IMR-90 (cell line): ENCODE measurements around the gene PTPRH. TPM values are rescaled to one million over a fixed set of nuclear protein-coding genes. Genes with fewer than 3 reads are reported as not detected.

Experiments
- ATAC-seq: fragments of 200-7000 bp; cut with Tn5 transposase; 2 replicates; pipeline ENCODE4 v1.9.1; 2020; ENCODE audit warnings: low read depth, mild to moderate bottlenecking, moderate library complexity
- BruUV-seq: library from RNA; stranded (reverse); fragments of 400-500 nt; replicated peaks from 2 replicates; lab custom pipeline; 2021; lab: Mats Ljungman, UMichigan
- CTCF ChIA-PET: fragments of 300-600 bp; formaldehyde crosslinking; extraction: SDS; loops from one replicate; lab custom pipeline; 2021; ENCODE audit warnings: antibody characterized with exemption; lab: Yijun Ruan, JAX
- POLR2A ChIA-PET: fragments of 300-600 bp; sonication (Branson Sonifier 250); formaldehyde crosslinking; loops from one replicate; lab custom pipeline; 2022; ENCODE audit warnings: antibody characterized with exemption; ENCODE audit not compliant: unreplicated experiment; lab: Charles Lee
- DNase-seq: peaks from one replicate; pipeline ENCODE4 v3.0.0; 2013
- H2AFZ ChIP-seq: replicated peaks from 2 replicates; pipeline ENCODE3; 2013; ENCODE audit warnings: low read length, mild to moderate bottlenecking; ENCODE audit not compliant: poor library complexity
- H2AK5ac ChIP-seq: 2 replicates; pipeline ENCODE4 v1.6.1; 2013; ENCODE audit warnings: low read depth, low read length, inconsistent platforms
- H2AK9ac ChIP-seq: replicated peaks from 2 replicates; pipeline ENCODE3; 2013; ENCODE audit warnings: mild to moderate bottlenecking, low read depth, low read length, moderate library complexity; ENCODE audit not compliant: poor library complexity
- H2BK120ac ChIP-seq: 2 replicates; pipeline ENCODE4 v1.6.1; 2013; ENCODE audit warnings: low read depth, low read length, inconsistent platforms
- H2BK15ac ChIP-seq: 3 replicates; pipeline ENCODE4 v1.6.1; 2013; ENCODE audit warnings: low read depth, low read length, inconsistent platforms
- H2BK20ac ChIP-seq: 2 replicates; pipeline ENCODE4 v1.6.1; 2013; ENCODE audit warnings: low read depth, mild to moderate bottlenecking, inconsistent platforms, low read length, moderate library complexity
- H2BK5ac ChIP-seq: 2 replicates; pipeline ENCODE4 v1.6.1; 2013; ENCODE audit warnings: mild to moderate bottlenecking, low read depth, low read length, inconsistent platforms; ENCODE audit not compliant: poor library complexity, severe bottlenecking
- H3K14ac ChIP-seq: replicated peaks from 2 replicates; pipeline ENCODE4 v1.6.1; 2013; ENCODE audit warnings: low read depth, low read length, inconsistent platforms
- H3K18ac ChIP-seq: 2 replicates; pipeline ENCODE4 v1.6.1; 2013; ENCODE audit warnings: low read depth, low read length, control low read depth
- H3K23ac ChIP-seq: 2 replicates; pipeline ENCODE4 v1.6.1; 2013; ENCODE audit warnings: low read depth, low read length, inconsistent platforms
- H3K27ac ChIP-seq: 2 replicates; pipeline ENCODE4 v1.5.1; 2013; ENCODE audit warnings: mild to moderate bottlenecking, control low read depth, low read length; ENCODE audit not compliant: insufficient read depth
- H3K27me3 ChIP-seq: 2 replicates; pipeline ENCODE4 v1.6.1; 2013; ENCODE audit warnings: low read length; ENCODE audit not compliant: control insufficient read depth, insufficient read depth
- H3K36me3 ChIP-seq: 2 replicates; pipeline ENCODE4 v1.6.1; 2013; ENCODE audit warnings: low read length, mixed read lengths; ENCODE audit not compliant: control insufficient read depth, insufficient read depth
- H3K4ac ChIP-seq: 2 replicates; pipeline ENCODE4 v1.6.1; 2013; ENCODE audit warnings: low read depth, low read length, inconsistent platforms
- H3K4me1 ChIP-seq: 2 replicates; pipeline ENCODE4 v1.6.1; 2013; ENCODE audit warnings: low read length, mixed read lengths; ENCODE audit not compliant: control insufficient read depth, insufficient read depth
- H3K4me2 ChIP-seq: 2 replicates; pipeline ENCODE4 v1.6.1; 2013; ENCODE audit warnings: low read depth, mild to moderate bottlenecking, control low read depth, low read length, moderate library complexity
- H3K4me3 ChIP-seq: 2 replicates; pipeline ENCODE4 v1.5.1; 2013; ENCODE audit warnings: low read depth, mild to moderate bottlenecking, control low read depth, low read length, moderate library complexity; ENCODE audit not compliant: insufficient read depth
- H3K56ac ChIP-seq: 2 replicates; pipeline ENCODE4 v1.6.1; 2013; ENCODE audit warnings: low read length, inconsistent platforms; ENCODE audit not compliant: insufficient read depth; ENCODE audit errors: extremely low read depth
- H3K79me1 ChIP-seq, 2 experiments: 2 replicates each; pipeline ENCODE4 v1.6.1; 2013; ENCODE audit warnings: low read length in 2 of 2, inconsistent platforms in 1 of 2, low read depth in 1 of 2
- H3K9ac ChIP-seq: 2 replicates; pipeline ENCODE4 v1.6.1; 2013; ENCODE audit warnings: low read depth, low read length, control low read depth
- H3K9me1 ChIP-seq: 2 replicates; pipeline ENCODE4 v1.6.1; 2013; ENCODE audit warnings: low read length, inconsistent platforms; ENCODE audit not compliant: insufficient read depth
- H3K9me3 ChIP-seq: 2 replicates; pipeline ENCODE4 v1.6.1; 2013; ENCODE audit warnings: low read length; ENCODE audit not compliant: control insufficient read depth, insufficient read depth
- H4K20me1 ChIP-seq: 2 replicates; pipeline ENCODE4 v1.6.1; 2013; ENCODE audit warnings: low read length, inconsistent platforms; ENCODE audit not compliant: insufficient read depth
- H4K5ac ChIP-seq: 2 replicates; pipeline ENCODE4 v1.6.1; 2013; ENCODE audit warnings: mild to moderate bottlenecking, low read depth, low read length, control low read depth
- H4K8ac ChIP-seq, 2 experiments: 2 replicates each; pipeline ENCODE4 v1.6.1; 2013; ENCODE audit warnings: low read depth in 2 of 2, low read length in 2 of 2, control low read depth in 1 of 2, inconsistent platforms in 1 of 2
- H4K91ac ChIP-seq: 2 replicates; pipeline ENCODE4 v1.6.1; 2013; ENCODE audit warnings: low read depth, low read length, inconsistent platforms; ENCODE audit not compliant: insufficient read depth
- BHLHE40 ChIP-seq: fragments of 150-350 bp; IDR thresholded peaks from 2 replicates; pipeline ENCODE4 v1.6.1; 2016; ENCODE audit warnings: mild to moderate bottlenecking, low read depth, low read length
- CEBPB ChIP-seq: IDR thresholded peaks from 2 replicates; pipeline ENCODE4 v1.6.1; 2012; ENCODE audit warnings: low read depth, low read length, improper control_type of control experiment
- CHD1 ChIP-seq: IDR thresholded peaks from 2 replicates; pipeline ENCODE4 v1.6.1; 2012; ENCODE audit warnings: low read depth, low read length, improper control_type of control experiment
- FOS ChIP-seq: fragments of 150-350 bp; IDR thresholded peaks from 2 replicates; pipeline ENCODE4 v1.6.1; 2016; ENCODE audit warnings: low read depth, low read length
- MAFK ChIP-seq: IDR thresholded peaks from 2 replicates; pipeline ENCODE4 v1.6.1; 2012; ENCODE audit warnings: low read depth, low read length, improper control_type of control experiment
- MAZ ChIP-seq: IDR thresholded peaks from 2 replicates; pipeline ENCODE4 v1.6.1; 2012; ENCODE audit warnings: low read depth, mild to moderate bottlenecking, low read length, improper control_type of control experiment, moderate library complexity, borderline replicate concordance
- MXI1 ChIP-seq: IDR thresholded peaks from 2 replicates; pipeline ENCODE4 v1.6.1; 2012; ENCODE audit warnings: low read depth, mild to moderate bottlenecking, low read length, moderate library complexity, borderline replicate concordance
- POLR2A ChIP-seq: IDR thresholded peaks from 2 replicates; pipeline ENCODE4 v1.6.1; 2012; ENCODE audit warnings: mild to moderate bottlenecking, low read depth, low read length
- RAD21 ChIP-seq: IDR thresholded peaks from 2 replicates; pipeline ENCODE4 v1.6.1; 2012; ENCODE audit warnings: low read length, improper control_type of control experiment
- RCOR1 ChIP-seq: IDR thresholded peaks from 2 replicates; pipeline ENCODE4 v1.6.1; 2012; ENCODE audit warnings: mild to moderate bottlenecking, low read length, improper control_type of control experiment; ENCODE audit not compliant: insufficient replicate concordance
- RFX5 ChIP-seq: IDR thresholded peaks from 2 replicates; pipeline ENCODE4 v1.8.0; 2012; ENCODE audit warnings: low read depth, mild to moderate bottlenecking, low read length, moderate library complexity
- SMC3 ChIP-seq: fragments of 150-350 bp; IDR thresholded peaks from 2 replicates; pipeline ENCODE4 v1.6.1; 2016; ENCODE audit warnings: low read depth, mild to moderate bottlenecking, antibody characterized with exemption, low read length, moderate library complexity
- USF2 ChIP-seq: fragments of 150-350 bp; IDR thresholded peaks from 2 replicates; pipeline ENCODE4 v1.6.1; 2017; ENCODE audit warnings: mild to moderate bottlenecking, antibody characterized with exemption, low read length, low read depth
- WGBS, 2 experiments: methylation state at CpG; one replicate each; pipeline versions ENCODE4 v1.1.5 to v1.1.7; 2013; ENCODE audit warnings: missing lambda C conversion rate in 2 of 2; ENCODE audit not compliant: insufficient read length in 1 of 2; ENCODE audit errors: extremely low coverage in 2 of 2; 5-methylcytosine and 5-hydroxymethylcytosine counted together
- dilution Hi-C: fragments of 300-500 bp; cut with HindIII; formaldehyde crosslinking; loops from one replicate; pipeline ENCODE4 v1.14.3; 2018; ENCODE audit warnings: low sequenced_read_pairs; ENCODE audit not compliant: unreplicated experiment
- in situ Hi-C: fragments of 300-500 bp; cut with MboI; formaldehyde crosslinking; loops from 3 replicates; pipeline ENCODE4 v1.14.3; 2019; ENCODE audit warnings: low sequenced_read_pairs, inconsistent platforms, mixed read lengths
- intact Hi-C: fragments of 100-400 bp; cut with micrococcal nuclease; formaldehyde crosslinking; loops from 2 replicates; pipeline ENCODE4 v1.10.0; 2022
- polyA plus RNA-seq, 3 experiments: library from polyadenylated mRNA; depleted of rRNA; stranded (reverse); fragments of >200 nt; gene quantifications; 2 replicates each; pipeline ENCODE4 v1.2.3, GENCODE V29; 2012; ENCODE audit warnings: low replicate concordance in 1 of 3
- total RNA-seq: library from RNA; depleted of rRNA; stranded (reverse); fragments of >200 nt; gene quantifications from 2 replicates; pipeline ENCODE4 v1.2.3, GENCODE V29; 2012
- TF ChIP-seq, protein P1 (sequence below): fragments of 150-350 bp; IDR thresholded peaks from 2 replicates; pipeline ENCODE4 v1.6.1; 2016; ENCODE audit warnings: low read depth, mild to moderate bottlenecking, low read length, moderate library complexity, borderline replicate concordance

Gene PTPRH
- total and polyA plus RNA-seq, 2 of the 4 experiments (the other 2 are of a cell fraction), result 1.3 to 3.4 TPM

- TF ChIP-seq FOS (peak; percentile 95), USF2 (peak; percentile 35; the same call in 1 of the 2 replicates)
Measured at GRCh38 chr19:55216461-55217198, 7.3 kb upstream of the PTPRH start (continued).

GRCh38 chr19:55213547-55213946, 4.2 kb upstream of the PTPRH start:
- no peaks in the 10 kb centered on the region for H3K36me3 ChIP-seq
- no peaks in the 10 kb centered on the region for H3K79me1 ChIP-seq
- peaks cover 14% of the 10 kb centered on the region for H4K20me1 ChIP-seq
- no peak overlapping the region for H3K9ac ChIP-seq
- H3K23ac ChIP-seq, result no peak overlapping the region
- intact Hi-C loops (no loop called here), dilution Hi-C loops (no loop called here), in situ Hi-C loops (no loop called here)
- no peak overlapping the region for H3K4me3 ChIP-seq
- H3K9me1 ChIP-seq, result peaks cover 17% of the 10 kb centered on the region; the same call in 1 of the 2 replicates
- H3K18ac ChIP-seq, result no peak overlapping the region
- no peak overlapping the region for H3K14ac ChIP-seq
- DNase-seq (no peak), ATAC-seq (no peak)
- no peak overlapping the region for H3K4me2 ChIP-seq
- no peaks in the 10 kb centered on the region for H3K27me3 ChIP-seq
- no peak overlapping the region for H2BK15ac ChIP-seq
- H2AK9ac ChIP-seq, result no peak overlapping the region
- no peak overlapping the region for H2BK5ac ChIP-seq
- H3K4ac ChIP-seq, result no peak overlapping the region
- peaks cover 19% of the 10 kb centered on the region for H3K4me1 ChIP-seq
- H2BK120ac ChIP-seq, result no peak overlapping the region
- H2AK5ac ChIP-seq, result no peak overlapping the region
- no peak overlapping the region for H4K8ac ChIP-seq
- 90% methylated on average over 2 of the region's 7 CpGs; no CpG with 5 or more reads in 1 of the 2 experiments for WGBS, 2 experiments
- BruUV-seq, result no TSS peak
- no peak overlapping the region for H3K56ac ChIP-seq
- H2BK20ac ChIP-seq, result no peak overlapping the region
- POLR2A ChIA-PET, result no interaction called here
- CTCF ChIA-PET, result no interaction called here
- no peak overlapping the region for H4K5ac ChIP-seq
- peaks cover 5% of the 10 kb centered on the region for H3K9me3 ChIP-seq
- H4K91ac ChIP-seq, result no peak overlapping the region
- H3K27ac ChIP-seq, result no peak overlapping the region
- H2AFZ ChIP-seq, result no peak overlapping the region
- TF ChIP-seq USF2 (no peak), CEBPB (no peak), FOS (no peak), POLR2A (no peak), MXI1 (no peak), CHD1 (no peak), RCOR1 (no peak), RAD21 (no peak), RFX5 (no peak), MAZ (no peak), BHLHE40 (no peak), MAFK (no peak), SMC3 (no peak)
- TF ChIP-seq, protein P1, sequence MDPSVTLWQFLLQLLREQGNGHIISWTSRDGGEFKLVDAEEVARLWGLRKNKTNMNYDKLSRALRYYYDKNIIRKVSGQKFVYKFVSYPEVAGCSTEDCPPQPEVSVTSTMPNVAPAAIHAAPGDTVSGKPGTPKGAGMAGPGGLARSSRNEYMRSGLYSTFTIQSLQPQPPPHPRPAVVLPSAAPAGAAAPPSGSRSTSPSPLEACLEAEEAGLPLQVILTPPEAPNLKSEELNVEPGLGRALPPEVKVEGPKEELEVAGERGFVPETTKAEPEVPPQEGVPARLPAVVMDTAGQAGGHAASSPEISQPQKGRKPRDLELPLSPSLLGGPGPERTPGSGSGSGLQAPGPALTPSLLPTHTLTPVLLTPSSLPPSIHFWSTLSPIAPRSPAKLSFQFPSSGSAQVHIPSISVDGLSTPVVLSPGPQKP, result no peak
